WERI-Rb-1 (cell line): ENCODE data around the gene FAM217B.
A peak's percentile ranks its signal among the peaks of the same experiment; 100 is the strongest.

ENCODE experiments used
- DNase-seq: peaks from one replicate; pipeline ENCODE4 v3.0.0-alpha.2; 2020
- H3K27ac ChIP-seq: fragments of 250-450 bp; sonication (Bioruptor Pico); 2 replicates; pipeline ENCODE4 v1.5.1; 2020; ENCODE audit warnings: mild to moderate bottlenecking, moderate library complexity
- H3K27me3 ChIP-seq: fragments of 250-450 bp; sonication (Bioruptor Pico); 2 replicates; pipeline ENCODE4 v1.5.1; 2021; ENCODE audit warnings: mild to moderate bottlenecking, low read depth, moderate library complexity; ENCODE audit not compliant: insufficient read depth, severe bottlenecking
- H3K36me3 ChIP-seq: fragments of 250-450 bp; sonication (Bioruptor Pico); 2 replicates; pipeline ENCODE4 v1.5.1; 2020; ENCODE audit warnings: mild to moderate bottlenecking, moderate library complexity
- H3K4me3 ChIP-seq: 2 replicates; pipeline ENCODE4 v1.5.1; 2011; ENCODE audit warnings: low read depth, mild to moderate bottlenecking, control low read depth, low read length
- H3K9me3 ChIP-seq: fragments of 250-450 bp; sonication (Bioruptor Pico); 2 replicates; pipeline ENCODE4 v1.5.1; 2021; ENCODE audit warnings: mild to moderate bottlenecking, moderate library complexity; ENCODE audit not compliant: severe bottlenecking
- TF ChIP-seq, protein P1 (sequence below): IDR thresholded peaks from 2 replicates; pipeline ENCODE4 v1.5.1; 2011; ENCODE audit warnings: low read depth, mild to moderate bottlenecking, control low read depth, inconsistent platforms, low read length

FAM217B gene

DNA sequence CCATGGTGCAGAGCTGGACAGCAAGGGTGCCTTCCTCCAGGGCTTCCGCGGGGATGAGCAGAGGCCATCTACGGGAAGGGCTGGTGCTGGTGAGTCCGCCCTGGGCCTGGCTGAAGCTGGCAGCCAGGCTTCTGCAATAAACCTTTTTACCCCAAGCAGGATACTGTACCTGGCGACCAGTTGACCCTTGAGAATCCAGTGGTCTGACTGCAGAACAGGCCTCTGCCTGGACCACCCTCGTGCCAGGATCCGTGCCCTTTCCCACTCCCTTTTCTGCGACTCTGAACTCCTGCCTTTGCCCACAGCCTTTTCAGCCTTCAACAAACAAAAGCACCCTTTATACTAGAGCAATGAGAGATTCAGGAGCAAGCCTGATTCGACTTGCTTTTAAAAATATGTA is 36.9 kb downstream of the FAM217B start:
- Histone ChIP-seq H3K27me3 (no peaks in the 10 kb centered on the region), H3K27ac (no peak overlapping the region), H3K36me3 (no peaks in the 10 kb centered on the region), H3K4me3 (no peak overlapping the region), H3K9me3 (peaks cover 3% of the 10 kb centered on the region)
- no peak for DNase-seq
- TF ChIP-seq, protein P1, sequence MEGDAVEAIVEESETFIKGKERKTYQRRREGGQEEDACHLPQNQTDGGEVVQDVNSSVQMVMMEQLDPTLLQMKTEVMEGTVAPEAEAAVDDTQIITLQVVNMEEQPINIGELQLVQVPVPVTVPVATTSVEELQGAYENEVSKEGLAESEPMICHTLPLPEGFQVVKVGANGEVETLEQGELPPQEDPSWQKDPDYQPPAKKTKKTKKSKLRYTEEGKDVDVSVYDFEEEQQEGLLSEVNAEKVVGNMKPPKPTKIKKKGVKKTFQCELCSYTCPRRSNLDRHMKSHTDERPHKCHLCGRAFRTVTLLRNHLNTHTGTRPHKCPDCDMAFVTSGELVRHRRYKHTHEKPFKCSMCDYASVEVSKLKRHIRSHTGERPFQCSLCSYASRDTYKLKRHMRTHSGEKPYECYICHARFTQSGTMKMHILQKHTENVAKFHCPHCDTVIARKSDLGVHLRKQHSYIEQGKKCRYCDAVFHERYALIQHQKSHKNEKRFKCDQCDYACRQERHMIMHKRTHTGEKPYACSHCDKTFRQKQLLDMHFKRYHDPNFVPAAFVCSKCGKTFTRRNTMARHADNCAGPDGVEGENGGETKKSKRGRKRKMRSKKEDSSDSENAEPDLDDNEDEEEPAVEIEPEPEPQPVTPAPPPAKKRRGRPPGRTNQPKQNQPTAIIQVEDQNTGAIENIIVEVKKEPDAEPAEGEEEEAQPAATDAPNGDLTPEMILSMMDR: no peak

DNA sequence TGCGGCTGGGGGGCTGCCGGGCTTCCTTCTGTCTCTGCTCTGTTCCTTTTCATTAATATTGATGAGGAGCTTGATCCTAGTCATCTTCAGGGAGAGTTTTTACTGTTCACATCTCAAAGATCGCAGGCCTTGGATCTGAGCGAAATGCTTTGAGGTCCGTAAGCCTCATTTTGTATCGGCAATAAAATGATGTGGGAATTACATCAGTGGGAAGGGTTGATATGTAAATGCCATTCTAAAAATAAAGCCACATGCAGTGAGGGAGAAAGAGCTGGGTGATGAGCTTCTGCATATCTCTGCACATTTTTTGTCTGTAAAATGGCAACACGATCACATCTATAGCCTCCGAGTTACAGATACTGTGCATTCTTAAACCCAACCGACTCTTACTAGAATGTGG is 42.9 kb downstream of the FAM217B start:
- H3K27ac ChIP-seq: no peak overlapping the region

DNA sequence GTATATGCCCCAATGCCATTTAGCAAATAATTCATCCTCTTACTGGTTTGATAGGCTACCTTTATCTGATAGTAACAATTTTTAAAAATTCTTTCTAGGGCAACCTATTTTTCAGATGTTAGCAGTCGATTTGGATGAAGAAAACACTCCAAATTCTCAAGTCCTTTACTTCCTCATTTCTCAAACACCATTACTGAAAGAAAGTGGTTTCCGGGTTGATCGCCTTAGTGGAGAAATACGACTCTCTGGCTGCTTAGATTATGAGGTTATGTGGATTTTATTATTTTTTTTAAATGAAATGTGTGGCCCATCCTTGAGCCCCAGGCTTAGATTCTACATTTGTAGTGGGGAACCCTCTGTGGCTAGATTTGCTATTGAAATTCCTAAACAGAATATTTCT is 44.4 kb downstream of the FAM217B start:
- DNase-seq: no peak
- no peaks in the 10 kb centered on the region for H3K27me3 ChIP-seq
- TF ChIP-seq, protein P1: no peak
- H3K27ac ChIP-seq: no peak overlapping the region
- H3K4me3 ChIP-seq: no peak overlapping the region
- no peaks in the 10 kb centered on the region for H3K9me3 ChIP-seq
- H3K36me3 ChIP-seq: no peaks in the 10 kb centered on the region

More for the DNA sequence above, 42.9 kb downstream of the FAM217B start:
- DNase-seq: no peak
- TF ChIP-seq, protein P1: no peak
- Histone ChIP-seq H3K36me3 (no peaks in the 10 kb centered on the region), H3K9me3 (no peaks in the 10 kb centered on the region), H3K27me3 (no peaks in the 10 kb centered on the region), H3K4me3 (no peak overlapping the region)

DNA sequence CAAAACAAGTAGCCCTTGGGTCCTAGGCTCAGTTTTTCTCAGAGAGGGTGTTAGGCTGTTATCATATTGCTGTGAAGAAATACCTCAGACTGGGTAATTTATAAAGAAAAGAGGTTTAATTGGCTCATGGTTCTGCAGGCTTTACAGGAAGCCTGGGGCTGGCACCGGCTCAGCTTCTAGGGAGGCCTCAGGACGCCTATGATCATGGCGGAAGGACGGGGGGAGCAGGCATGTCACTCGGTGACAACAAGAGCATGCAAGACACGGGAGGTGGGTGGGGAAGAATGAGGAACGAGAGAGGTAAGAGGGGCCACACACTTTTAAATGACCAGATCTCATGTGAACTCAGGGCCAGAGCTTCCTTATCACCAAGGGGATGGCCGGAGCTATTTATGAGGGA is 45.0 kb downstream of the FAM217B start:
- Histone ChIP-seq H3K27me3 (no peaks in the 10 kb centered on the region), H3K9me3 (no peaks in the 10 kb centered on the region)
- TF ChIP-seq, protein P1: no peak

DNA sequence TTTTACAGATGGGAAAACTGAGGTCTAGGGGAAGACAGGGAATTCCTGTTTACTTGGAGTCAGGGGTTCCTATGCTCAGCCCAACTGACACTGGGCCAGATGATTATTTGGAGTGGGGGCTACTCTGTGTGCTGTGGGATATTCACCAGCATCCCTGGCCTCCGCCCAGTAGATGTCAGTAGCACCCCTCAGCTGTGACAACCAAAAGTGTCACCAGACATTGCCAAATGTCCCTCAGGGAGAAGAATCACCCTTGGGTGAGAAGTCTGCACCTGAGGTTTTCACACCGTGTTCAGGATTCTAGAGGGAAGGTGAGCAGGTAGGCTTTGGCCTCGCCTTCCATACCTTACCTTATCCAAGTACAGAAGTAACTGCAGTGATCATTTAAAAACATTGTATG is 45.7 kb downstream of the FAM217B start:
- Histone ChIP-seq H3K27me3 (no peaks in the 10 kb centered on the region), H3K4me3 (no peak overlapping the region), H3K9me3 (no peaks in the 10 kb centered on the region), H3K36me3 (no peaks in the 10 kb centered on the region), H3K27ac (peak overlapping the region; percentile 85)
- peak; percentile 67 for DNase-seq
- TF ChIP-seq, protein P1: peak; percentile 86

More for the DNA sequence above, 45.0 kb downstream of the FAM217B start:
- no peak for DNase-seq
- H3K27ac ChIP-seq: no peak overlapping the region
- no peak overlapping the region for H3K4me3 ChIP-seq
- no peaks in the 10 kb centered on the region for H3K36me3 ChIP-seq

DNA sequence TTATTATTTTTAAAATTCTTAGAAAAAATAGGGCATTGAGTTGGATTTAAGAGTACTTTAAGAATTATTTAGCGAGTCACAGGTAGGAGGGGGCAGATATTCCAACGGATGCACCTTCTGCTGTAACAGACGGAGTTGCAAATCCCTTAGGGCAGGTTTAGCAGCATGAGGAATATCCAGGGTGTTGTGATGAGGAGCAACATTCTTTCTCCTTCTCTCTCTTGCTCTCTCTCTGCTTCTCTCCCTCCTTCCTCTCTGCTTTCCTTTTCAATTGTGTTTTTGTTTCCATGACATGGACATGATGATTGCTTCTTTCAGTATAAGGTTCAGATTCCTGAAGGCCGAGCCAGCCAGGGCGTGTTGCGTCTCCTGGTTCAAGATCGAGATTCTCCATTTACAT is 46.9 kb downstream of the FAM217B start:
- Histone ChIP-seq H3K27ac (peak overlapping the region; percentile 85), H3K4me3 (no peak overlapping the region), H3K27me3 (no peaks in the 10 kb centered on the region), H3K9me3 (no peaks in the 10 kb centered on the region), H3K36me3 (no peaks in the 10 kb centered on the region)
- DNase-seq: peak; percentile 43
- TF ChIP-seq, protein P1: no peak
